HEK293T (cell line): ENCODE measurements around the gene JMJD6.
"Not testable (repeated sequence)": the region's sequence is repeated elsewhere in the genome, so short reads cannot be mapped to it uniquely, and the experiment has no call there.

Experiments
- BHLHE40 ChIP-seq: fragments of 450-650 bp; IDR thresholded peaks from 2 replicates; pipeline ENCODE4 v1.6.1; 2016; ENCODE audit warnings: mild to moderate bottlenecking, moderate library complexity, borderline replicate concordance
- ELF4 ChIP-seq: fragments of 450-650 bp; IDR thresholded peaks from 2 replicates; pipeline ENCODE4 v1.6.1; 2017; ENCODE audit warnings: antibody characterized with exemption
- HDGF ChIP-seq: fragments of 450-650 bp; IDR thresholded peaks from 2 replicates; pipeline ENCODE4 v1.6.1; 2017; ENCODE audit warnings: antibody characterized with exemption, borderline replicate concordance
- L3MBTL2 ChIP-seq: fragments of 450-650 bp; conservative IDR thresholded peaks from 2 replicates; pipeline ENCODE4 v1.6.1; 2016; ENCODE audit warnings: mild to moderate bottlenecking
- SP1 ChIP-seq: fragments of 450-650 bp; IDR thresholded peaks from 2 replicates; pipeline ENCODE4 v1.6.1; 2017
- SUZ12 ChIP-seq: fragments of 450-650 bp; IDR thresholded peaks from 2 replicates; pipeline ENCODE4 v1.6.1; 2016; ENCODE audit warnings: mild to moderate bottlenecking
- TARDBP ChIP-seq: fragments of 450-650 bp; IDR thresholded peaks from 2 replicates; pipeline ENCODE4 v1.6.1; 2016

GRCh38 chr17:76712321-76712720, 14.1 kb downstream of the JMJD6 start:
- TF ChIP-seq SUZ12, SP1, BHLHE40, TARDBP, HDGF, L3MBTL2, ELF4: not testable (repeated sequence)
